T-helper 1 cell treated with Interleukin-12 subunit alpha and Interleukin-12 subunit beta and Interleukin-4 antibody, amounts not matched to agents 30 μg/mL and 1 μg/mL, for 36 hours (primary cell): ENCODE measurements around the gene SLC17A3.

ENCODE experiments used
- H3K27ac Mint-ChIP-seq: one replicate; pipeline ENCODE4 v1.8.0; 2021; ENCODE audit warnings: mild to moderate bottlenecking, mixed read lengths
- H3K27me3 Mint-ChIP-seq: one replicate; pipeline ENCODE4 v1.8.0; 2021; ENCODE audit warnings: low read depth, mixed read lengths
- H3K36me3 Mint-ChIP-seq: one replicate; pipeline ENCODE4 v1.8.0; 2021; ENCODE audit warnings: low read depth, mixed read lengths
- H3K4me1 Mint-ChIP-seq: one replicate; pipeline ENCODE4 v1.8.0; 2021; ENCODE audit warnings: low read depth, mixed read lengths
- H3K4me3 Mint-ChIP-seq: one replicate; pipeline ENCODE4 v1.8.0; 2021; ENCODE audit warnings: mild to moderate bottlenecking, moderate library complexity, mixed read lengths
- H3K9me3 Mint-ChIP-seq: one replicate; pipeline ENCODE4 v1.8.0; 2021; ENCODE audit warnings: mixed read lengths

The SLC17A3 gene

GRCh38 chr6:25899123-25899522 lies 25.1 kb upstream of the SLC17A3 start:
- Mint-ChIP-seq H3K4me1 (no peaks in the 10 kb centered on the region), H3K27me3 (no peaks in the 10 kb centered on the region), H3K4me3 (no peak overlapping the region), H3K36me3 (no peaks in the 10 kb centered on the region), H3K9me3 (no peaks in the 10 kb centered on the region), H3K27ac (no peak overlapping the region)

DNA sequence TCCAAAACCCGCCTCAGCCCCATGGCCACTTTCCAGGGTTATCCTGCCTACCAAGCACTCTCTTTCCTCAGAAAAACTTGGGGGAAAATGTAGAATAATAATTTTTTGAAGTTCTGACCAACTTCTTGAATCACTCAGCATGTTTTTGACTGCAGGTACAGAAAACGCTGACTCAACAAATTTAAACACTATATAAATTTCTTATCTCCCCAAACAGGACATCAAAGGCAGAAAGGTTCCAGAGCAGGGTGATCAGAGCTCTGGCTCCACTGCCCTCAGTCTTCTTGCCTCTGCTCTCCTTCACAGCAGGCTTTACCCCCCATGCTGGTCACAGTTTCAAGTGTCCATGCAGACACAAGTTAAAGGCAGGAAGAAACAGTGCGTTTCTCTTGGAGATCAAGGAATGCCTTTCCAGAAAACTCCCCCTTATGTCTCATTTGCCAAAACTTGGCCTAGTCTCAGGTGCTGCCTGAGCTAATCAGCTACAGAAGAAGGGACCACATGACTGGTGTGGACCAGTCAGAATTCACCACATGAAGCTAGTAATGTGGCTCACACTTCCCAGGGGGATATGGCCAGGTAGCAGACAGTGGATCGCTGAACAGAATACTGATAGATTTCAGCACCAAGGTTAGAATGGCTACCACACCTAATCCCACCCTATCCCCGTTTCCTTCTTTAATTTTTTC lies 24.4 kb upstream of the SLC17A3 start:
- Mint-ChIP-seq H3K4me1 (no peaks in the 10 kb centered on the region), H3K9me3 (no peaks in the 10 kb centered on the region), H3K36me3 (no peaks in the 10 kb centered on the region), H3K27me3 (no peaks in the 10 kb centered on the region), H3K4me3 (no peak overlapping the region), H3K27ac (no peak overlapping the region)

- Mint-ChIP-seq H3K9me3 (no peaks in the 10 kb centered on the region), H3K4me3 (no peak overlapping the region), H3K27ac (no peak overlapping the region), H3K4me1 (no peaks in the 10 kb centered on the region), H3K27me3 (peaks cover 3% of the 10 kb centered on the region), H3K36me3 (no peaks in the 10 kb centered on the region)
These were observed 22.2 kb upstream of the SLC17A3 start for GRCh38 chr6:25896252-25896651.

GRCh38 chr6:25895771-25896170 lies 21.7 kb upstream of the SLC17A3 start:
- Mint-ChIP-seq H3K9me3 (no peaks in the 10 kb centered on the region), H3K36me3 (no peaks in the 10 kb centered on the region), H3K27me3 (peaks cover 3% of the 10 kb centered on the region), H3K27ac (no peak overlapping the region), H3K4me1 (no peaks in the 10 kb centered on the region), H3K4me3 (no peak overlapping the region)

GRCh38 chr6:25893778-25894177 lies 19.7 kb upstream of the SLC17A3 start:
- H3K27ac Mint-ChIP-seq = no peak overlapping the region
- H3K36me3 Mint-ChIP-seq = no peaks in the 10 kb centered on the region
- peaks cover 3% of the 10 kb centered on the region for H3K27me3 Mint-ChIP-seq
- no peaks in the 10 kb centered on the region for H3K4me1 Mint-ChIP-seq
- H3K4me3 Mint-ChIP-seq = no peak overlapping the region
- no peaks in the 10 kb centered on the region for H3K9me3 Mint-ChIP-seq

- H3K36me3 Mint-ChIP-seq = no peaks in the 10 kb centered on the region
- H3K9me3 Mint-ChIP-seq = no peaks in the 10 kb centered on the region
- H3K4me3 Mint-ChIP-seq = no peak overlapping the region
- H3K4me1 Mint-ChIP-seq = no peaks in the 10 kb centered on the region
- no peak overlapping the region for H3K27ac Mint-ChIP-seq
- H3K27me3 Mint-ChIP-seq = peaks cover 3% of the 10 kb centered on the region
These were observed 18.8 kb upstream of the SLC17A3 start for GRCh38 chr6:25892877-25893276.

DNA sequence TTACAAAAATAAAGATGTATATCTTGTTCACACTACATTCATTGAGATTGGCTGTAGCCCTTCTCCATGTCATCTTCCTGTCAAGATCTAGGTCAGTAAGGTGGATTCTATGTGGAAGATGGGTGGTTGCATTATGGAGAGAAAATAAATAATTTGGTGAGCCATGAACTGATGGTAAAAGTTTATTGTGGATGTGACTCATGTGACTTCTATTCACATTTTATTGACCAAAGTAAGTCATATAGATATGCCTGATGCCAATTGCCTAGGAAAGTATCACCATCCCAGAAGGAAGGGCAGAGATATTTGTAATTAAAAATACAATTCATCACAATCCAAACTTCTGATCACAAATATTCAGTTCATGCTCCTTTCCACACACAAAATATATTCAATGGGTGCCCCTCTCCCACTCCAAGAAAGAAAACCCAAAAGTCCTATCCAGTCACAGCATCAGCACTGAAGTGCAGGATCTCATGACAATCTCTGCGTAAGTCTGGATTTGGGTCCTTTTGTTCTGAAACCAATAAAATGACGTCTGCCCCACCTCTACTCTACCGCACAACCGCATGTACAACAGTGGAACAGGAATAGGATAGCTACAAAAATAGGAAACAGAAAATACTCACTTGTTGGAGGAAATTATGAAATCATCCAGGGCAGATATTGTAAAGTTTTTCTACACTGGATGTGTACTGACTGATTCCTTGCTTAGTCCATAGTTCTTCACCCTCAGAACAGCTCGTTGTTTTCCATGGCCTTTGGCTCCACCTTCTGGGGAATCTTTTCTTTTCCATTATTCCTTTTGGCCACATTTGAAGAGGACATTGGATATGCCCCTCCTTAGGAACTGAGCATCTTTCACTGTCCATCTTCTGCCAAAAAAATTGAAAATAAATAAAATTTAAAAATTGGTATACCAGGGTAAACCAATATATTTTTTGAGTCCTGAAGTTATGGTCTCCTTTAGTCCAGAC lies 16.1 kb upstream of the SLC17A3 start:
- Mint-ChIP-seq H3K36me3 (no peaks in the 10 kb centered on the region), H3K27ac (no peak overlapping the region), H3K27me3 (peaks cover 3% of the 10 kb centered on the region), H3K9me3 (no peaks in the 10 kb centered on the region), H3K4me1 (no peaks in the 10 kb centered on the region), H3K4me3 (no peak overlapping the region)

DNA sequence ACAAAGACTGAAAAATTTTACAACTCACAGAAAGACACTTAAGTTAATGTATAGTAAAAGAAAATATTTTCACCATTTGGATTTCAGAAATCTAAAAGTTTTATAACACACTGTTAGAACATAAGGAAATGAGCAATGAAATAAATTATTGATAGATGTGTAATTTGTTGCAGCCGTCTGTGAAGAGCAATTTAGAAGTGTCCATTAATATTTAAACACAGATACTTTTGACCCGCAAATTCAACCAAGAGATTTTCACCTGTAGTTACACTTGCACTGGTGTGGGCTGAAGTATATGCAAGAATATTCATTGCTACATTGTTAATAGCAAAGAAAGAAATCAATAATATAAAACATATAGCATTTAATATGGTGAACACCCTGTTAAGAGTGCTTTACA lies 14.6 kb upstream of the SLC17A3 start:
- H3K27me3 Mint-ChIP-seq = peaks cover 3% of the 10 kb centered on the region
- H3K36me3 Mint-ChIP-seq = no peaks in the 10 kb centered on the region
- no peaks in the 10 kb centered on the region for H3K9me3 Mint-ChIP-seq
- no peak overlapping the region for H3K27ac Mint-ChIP-seq
- no peaks in the 10 kb centered on the region for H3K4me1 Mint-ChIP-seq
- no peak overlapping the region for H3K4me3 Mint-ChIP-seq

GRCh38 chr6:25886066-25886465 lies 12.0 kb upstream of the SLC17A3 start:
- H3K9me3 Mint-ChIP-seq = no peaks in the 10 kb centered on the region
- no peak overlapping the region for H3K4me3 Mint-ChIP-seq
- peaks cover 9% of the 10 kb centered on the region for H3K4me1 Mint-ChIP-seq
- no peaks in the 10 kb centered on the region for H3K27me3 Mint-ChIP-seq
- H3K36me3 Mint-ChIP-seq = no peaks in the 10 kb centered on the region
- no peak overlapping the region for H3K27ac Mint-ChIP-seq

- Mint-ChIP-seq H3K9me3 (no peaks in the 10 kb centered on the region), H3K27me3 (no peaks in the 10 kb centered on the region), H3K4me3 (no peak overlapping the region), H3K27ac (no peak overlapping the region), H3K36me3 (no peaks in the 10 kb centered on the region), H3K4me1 (peaks cover 9% of the 10 kb centered on the region)
These were observed 9.9 kb upstream of the SLC17A3 start for GRCh38 chr6:25883991-25884390.

- no peak overlapping the region for H3K27ac Mint-ChIP-seq
- peaks cover 9% of the 10 kb centered on the region for H3K4me1 Mint-ChIP-seq
- no peaks in the 10 kb centered on the region for H3K9me3 Mint-ChIP-seq
- H3K36me3 Mint-ChIP-seq = no peaks in the 10 kb centered on the region
- H3K4me3 Mint-ChIP-seq = no peak overlapping the region
- no peaks in the 10 kb centered on the region for H3K27me3 Mint-ChIP-seq
These were observed 9.5 kb upstream of the SLC17A3 start for GRCh38 chr6:25883536-25883935.

- H3K27me3 Mint-ChIP-seq = no peaks in the 10 kb centered on the region
- peak overlapping the region; percentile 66 for H3K27ac Mint-ChIP-seq
- peaks cover 9% of the 10 kb centered on the region for H3K4me1 Mint-ChIP-seq
- no peaks in the 10 kb centered on the region for H3K9me3 Mint-ChIP-seq
- H3K4me3 Mint-ChIP-seq = peak overlapping the region; percentile 83
- no peaks in the 10 kb centered on the region for H3K36me3 Mint-ChIP-seq
These were observed 8.0 kb upstream of the SLC17A3 start for GRCh38 chr6:25882051-25882496.

GRCh38 chr6:25880601-25881000 lies 6.6 kb upstream of the SLC17A3 start:
- H3K4me3 Mint-ChIP-seq = no peak overlapping the region
- no peaks in the 10 kb centered on the region for H3K9me3 Mint-ChIP-seq
- no peaks in the 10 kb centered on the region for H3K27me3 Mint-ChIP-seq
- no peaks in the 10 kb centered on the region for H3K36me3 Mint-ChIP-seq
- peaks cover 15% of the 10 kb centered on the region for H3K4me1 Mint-ChIP-seq
- no peak overlapping the region for H3K27ac Mint-ChIP-seq

DNA sequence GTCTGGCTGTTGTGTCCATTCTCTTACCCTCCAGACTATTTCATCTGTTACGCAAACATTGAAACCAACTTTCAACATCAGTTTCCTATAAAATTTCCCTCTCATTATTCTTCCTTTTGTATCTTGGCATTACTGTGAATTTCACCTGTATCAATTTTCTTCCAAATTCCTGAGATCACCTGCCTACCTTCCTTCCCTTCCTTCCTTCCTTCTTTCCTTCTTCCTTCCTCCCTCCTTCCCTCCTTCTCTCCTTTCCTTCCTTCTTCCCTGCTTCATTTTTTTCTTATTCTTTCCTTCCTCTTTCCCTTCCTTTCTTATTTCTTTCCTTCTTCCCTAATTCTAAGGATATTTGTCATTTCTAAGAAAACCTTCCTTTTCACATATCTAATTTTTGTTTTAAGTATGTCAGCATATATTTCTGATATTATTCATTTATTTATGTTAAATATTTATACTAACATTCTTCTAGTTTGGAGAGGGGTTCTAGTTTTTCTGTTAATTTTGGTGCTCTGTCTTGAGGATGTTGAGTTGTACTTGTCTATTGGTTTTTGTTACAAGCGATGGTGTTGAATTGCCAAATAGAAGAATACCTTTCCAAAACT lies 4.8 kb upstream of the SLC17A3 start:
- no peaks in the 10 kb centered on the region for H3K27me3 Mint-ChIP-seq
- no peak overlapping the region for H3K27ac Mint-ChIP-seq
- no peak overlapping the region for H3K4me3 Mint-ChIP-seq
- no peaks in the 10 kb centered on the region for H3K36me3 Mint-ChIP-seq
- peaks cover 25% of the 10 kb centered on the region for H3K4me1 Mint-ChIP-seq
- H3K9me3 Mint-ChIP-seq = no peaks in the 10 kb centered on the region
